Glutamatergic neuron (in vitro differentiated cells): ENCODE results near the gene IRGQ. TPM values are rescaled to one million over a fixed set of nuclear protein-coding genes. Genes with fewer than 3 reads are reported as not detected.

Experiments used
- DNase-seq: peaks from one replicate; pipeline ENCODE4 v3.0.0; 2022
- H3K27ac Mint-ChIP-seq: one replicate; pipeline ENCODE4 v1.8.0; 2020; ENCODE audit warnings: mild to moderate bottlenecking, mixed read lengths, inconsistent platforms; ENCODE audit not compliant: unreplicated experiment
- H3K27me3 Mint-ChIP-seq: one replicate; pipeline ENCODE4 v1.8.0; 2020; ENCODE audit warnings: mild to moderate bottlenecking, moderate library complexity, mixed read lengths, inconsistent platforms; ENCODE audit not compliant: unreplicated experiment
- H3K36me3 Mint-ChIP-seq: one replicate; pipeline ENCODE4 v1.8.0; 2020; ENCODE audit warnings: mild to moderate bottlenecking, mixed read lengths, inconsistent platforms; ENCODE audit not compliant: unreplicated experiment
- H3K4me1 Mint-ChIP-seq: one replicate; pipeline ENCODE4 v1.8.0; 2020; ENCODE audit warnings: mild to moderate bottlenecking, low read depth, mixed read lengths, inconsistent platforms; ENCODE audit not compliant: unreplicated experiment
- H3K4me3 Mint-ChIP-seq: one replicate; pipeline ENCODE4 v1.8.0; 2020; ENCODE audit warnings: mild to moderate bottlenecking, mixed read lengths, inconsistent platforms; ENCODE audit not compliant: unreplicated experiment
- H3K9me3 Mint-ChIP-seq: one replicate; pipeline ENCODE4 v1.8.0; 2020; ENCODE audit warnings: mild to moderate bottlenecking, moderate library complexity, mixed read lengths, inconsistent platforms; ENCODE audit not compliant: unreplicated experiment
- CTCF ChIP-seq: fragments of 200-600 bp; sonication (generic); IDR thresholded peaks from one replicate; pipeline ENCODE4 v1.5.0; 2021; ENCODE audit not compliant: partially characterized antibody, unreplicated experiment
- total RNA-seq: library from RNA; stranded (reverse); fragmentation: NEBNext Ultra II Directional; extraction: Animal tissue kit (Norgen Biotek cat#: 25700); gene quantifications from one replicate; pipeline ENCODE4 v1.2.1, GENCODE V29; 2021; ENCODE audit not compliant: unreplicated experiment

Gene IRGQ
- total RNA-seq, 1 donor from 2014 or later = 184 TPM

GRCh38 chr19:43625918-43626579, 30.1 kb upstream of the IRGQ start:
- H3K27me3 Mint-ChIP-seq = peaks cover 4% of the 10 kb centered on the region
- TF ChIP-seq CTCF = no peak
- H3K36me3 Mint-ChIP-seq = peaks cover 8% of the 10 kb centered on the region
- no peak overlapping the region for H3K4me3 Mint-ChIP-seq
- H3K4me1 Mint-ChIP-seq = peaks cover 16% of the 10 kb centered on the region
- H3K27ac Mint-ChIP-seq = no peak overlapping the region
- peak; percentile 50 for DNase-seq
- H3K9me3 Mint-ChIP-seq = peaks cover 2% of the 10 kb centered on the region

GRCh38 chr19:43624933-43625332, 29.0 kb upstream of the IRGQ start:
- H3K36me3 Mint-ChIP-seq = peaks cover 8% of the 10 kb centered on the region
- no peak overlapping the region for H3K4me3 Mint-ChIP-seq
- peaks cover 21% of the 10 kb centered on the region for H3K4me1 Mint-ChIP-seq
- peak; percentile 31 for TF ChIP-seq CTCF
- peaks cover 6% of the 10 kb centered on the region for H3K9me3 Mint-ChIP-seq
- H3K27ac Mint-ChIP-seq = no peak overlapping the region
- peaks cover 8% of the 10 kb centered on the region for H3K27me3 Mint-ChIP-seq
- peak; percentile 76 for DNase-seq

GRCh38 chr19:43623889-43624670, 28.1 kb upstream of the IRGQ start:
- no peak for TF ChIP-seq CTCF
- Mint-ChIP-seq H3K27me3 (peaks cover 13% of the 10 kb centered on the region), H3K27ac (peak overlapping the region; percentile 14), H3K4me3 (no peak overlapping the region), H3K36me3 (peaks cover 8% of the 10 kb centered on the region), H3K9me3 (peaks cover 11% of the 10 kb centered on the region), H3K4me1 (peaks cover 23% of the 10 kb centered on the region)
- no peak for DNase-seq

GRCh38 chr19:43622956-43623355, 27.0 kb upstream of the IRGQ start:
- Mint-ChIP-seq H3K36me3 (peaks cover 8% of the 10 kb centered on the region), H3K4me3 (no peak overlapping the region), H3K9me3 (peaks cover 14% of the 10 kb centered on the region), H3K27me3 (peaks cover 14% of the 10 kb centered on the region), H3K27ac (no peak overlapping the region), H3K4me1 (peaks cover 19% of the 10 kb centered on the region)
- DNase-seq = no peak
- TF ChIP-seq CTCF = no peak

- peaks cover 14% of the 10 kb centered on the region for H3K9me3 Mint-ChIP-seq
- no peak for DNase-seq
- H3K36me3 Mint-ChIP-seq = peaks cover 8% of the 10 kb centered on the region
- H3K27ac Mint-ChIP-seq = no peak overlapping the region
- H3K4me1 Mint-ChIP-seq = peaks cover 12% of the 10 kb centered on the region
- TF ChIP-seq CTCF = no peak
- peaks cover 14% of the 10 kb centered on the region for H3K27me3 Mint-ChIP-seq
- no peak overlapping the region for H3K4me3 Mint-ChIP-seq
These were observed 26.1 kb upstream of the IRGQ start for GRCh38 chr19:43622070-43622469.
